Keratinocyte (primary cell): ENCODE data around the gene CPS1. TPM values are rescaled to one million over a fixed set of nuclear protein-coding genes. Genes with fewer than 3 reads are reported as not detected.
A peak's percentile ranks its signal among the peaks of the same experiment; 100 is the strongest.

ENCODE experiments used
- DNase-seq: peaks from one replicate; pipeline ENCODE4 v3.0.0-alpha.2; 2011; ENCODE audit warnings: low read depth, missing footprints, low spot score
- FAIRE-seq: peaks from 2 replicates; lab custom pipeline; 2011; peaks lifted over from hg19 to GRCh38; lab: Jason Lieb, UNC
- H2AFZ ChIP-seq: 2 replicates; pipeline ENCODE4 v1.6.0; 2012; ENCODE audit warnings: low read length, control low read depth, inconsistent platforms; ENCODE audit not compliant: control insufficient read depth
- H3K27ac ChIP-seq: 2 replicates; pipeline ENCODE4 v1.5.1; 2011; ENCODE audit warnings: low read length; ENCODE audit not compliant: control insufficient read depth, insufficient read depth
- H3K27me3 ChIP-seq: 3 replicates; pipeline ENCODE4 v1.6.0; 2011; ENCODE audit warnings: low read length; ENCODE audit not compliant: control insufficient read depth, insufficient read depth; ENCODE audit errors: extremely low read depth
- H3K36me3 ChIP-seq, 2 experiments: 2 replicates in 1 of 2; 3 replicates in 1 of 2; pipeline ENCODE4 v1.5.1; 2011; ENCODE audit warnings: low read length in 2 of 2, mild to moderate bottlenecking in 1 of 2; ENCODE audit not compliant: control insufficient read depth in 2 of 2, insufficient read depth in 2 of 2; ENCODE audit errors: extremely low read depth in 1 of 2
- H3K4me1 ChIP-seq: 3 replicates; pipeline ENCODE4 v1.5.1; 2011; ENCODE audit warnings: low read length; ENCODE audit not compliant: control insufficient read depth, insufficient read depth; ENCODE audit errors: extremely low read depth
- H3K4me2 ChIP-seq: 3 replicates; pipeline ENCODE4 v1.6.0; 2011; ENCODE audit warnings: low read depth, low read length; ENCODE audit not compliant: control insufficient read depth, insufficient read depth; ENCODE audit errors: extremely low read depth
- H3K4me3 ChIP-seq, 3 experiments: fragments of 200-600 bp in 1 of 3; sonication (generic) in 1 of 3; 2 replicates in 2 of 3; 3 replicates in 1 of 3; pipeline ENCODE4 v1.5.1; 2011 to 2016; ENCODE audit warnings: low read length in 3 of 3, mild to moderate bottlenecking in 3 of 3, control low read depth in 2 of 3, inconsistent platforms in 1 of 3, low read depth in 1 of 3, mixed read lengths in 1 of 3, mixed run types in 1 of 3, moderate library complexity in 1 of 3; ENCODE audit not compliant: control insufficient read depth in 2 of 3, insufficient read depth in 2 of 3; ENCODE audit errors: extremely low read depth in 1 of 3
- H3K79me2 ChIP-seq: 2 replicates; pipeline ENCODE4 v1.6.0; 2012; ENCODE audit warnings: low read length; ENCODE audit not compliant: control insufficient read depth, insufficient read depth
- H3K9ac ChIP-seq: 3 replicates; pipeline ENCODE4 v1.6.0; 2011; ENCODE audit warnings: low read length; ENCODE audit not compliant: control insufficient read depth, insufficient read depth; ENCODE audit errors: extremely low read depth
- H3K9me1 ChIP-seq: 3 replicates; pipeline ENCODE4 v1.6.0; 2011; ENCODE audit warnings: low read length; ENCODE audit not compliant: control insufficient read depth, insufficient read depth; ENCODE audit errors: extremely low read depth
- H3K9me3 ChIP-seq: 2 replicates; pipeline ENCODE4 v1.5.1; 2012; ENCODE audit warnings: low read depth, low read length; ENCODE audit not compliant: control insufficient read depth
- H4K20me1 ChIP-seq: 3 replicates; pipeline ENCODE4 v1.6.0; 2011; ENCODE audit warnings: low read length; ENCODE audit not compliant: control insufficient read depth, insufficient read depth; ENCODE audit errors: extremely low read depth
- EZH2 ChIP-seq: IDR thresholded peaks from one replicate; pipeline ENCODE4 v1.6.1; 2012; ENCODE audit warnings: inconsistent platforms, mild to moderate bottlenecking, low read length, moderate library complexity
- dilution Hi-C: fragments of 300-500 bp; cut with MboI; formaldehyde crosslinking; loops from one replicate; pipeline ENCODE4 v1.7.0; 2020; ENCODE audit warnings: low sequenced_read_pairs; ENCODE audit not compliant: extremely low pct_ligation_motif_present
- polyA plus RNA-seq, 5 experiments: library from polyadenylated mRNA; depleted of rRNA in 3 of 5; stranded (reverse) in 3 of 5; stranded (forward) in 1 of 5; unstranded in 1 of 5; fragments of >200 nt; gene quantifications; 1 replicate in 1 of 5; 2 replicates in 3 of 5; 3 replicates in 1 of 5; pipeline versions ENCODE4 v1.2.1 to v1.2.3, GENCODE V29; 2011 to 2012; ENCODE audit warnings: missing spikeins in 2 of 5, low read depth in 1 of 5, low replicate concordance in 1 of 5
- TF ChIP-seq, protein P1 (sequence below), 3 experiments: IDR thresholded peaks in 1 of 3; conservative IDR thresholded peaks in 1 of 3; optimal IDR thresholded peaks in 1 of 3; 2 replicates in 2 of 3; 3 replicates in 1 of 3; pipeline versions ENCODE3 to v1.5.1; 2011; ENCODE audit warnings: low read length in 3 of 3, mild to moderate bottlenecking in 3 of 3, moderate library complexity in 2 of 3, control low read depth in 1 of 3, inconsistent platforms in 1 of 3; ENCODE audit not compliant: insufficient read depth in 2 of 3; ENCODE audit errors: extremely low read depth in 1 of 3

Gene CPS1
- polyA plus RNA-seq, 1 donor (not counting 4 experiments of a cell fraction or from before 2014, with no cell fraction given), result 33.0 TPM

- DNase-seq (no peak), FAIRE-seq (no peak)
- no peak overlapping the region for H3K9ac ChIP-seq
- no peaks in the 10 kb centered on the region for H4K20me1 ChIP-seq
- no peaks in the 10 kb centered on the region for H3K9me3 ChIP-seq
- TF ChIP-seq, protein P1, sequence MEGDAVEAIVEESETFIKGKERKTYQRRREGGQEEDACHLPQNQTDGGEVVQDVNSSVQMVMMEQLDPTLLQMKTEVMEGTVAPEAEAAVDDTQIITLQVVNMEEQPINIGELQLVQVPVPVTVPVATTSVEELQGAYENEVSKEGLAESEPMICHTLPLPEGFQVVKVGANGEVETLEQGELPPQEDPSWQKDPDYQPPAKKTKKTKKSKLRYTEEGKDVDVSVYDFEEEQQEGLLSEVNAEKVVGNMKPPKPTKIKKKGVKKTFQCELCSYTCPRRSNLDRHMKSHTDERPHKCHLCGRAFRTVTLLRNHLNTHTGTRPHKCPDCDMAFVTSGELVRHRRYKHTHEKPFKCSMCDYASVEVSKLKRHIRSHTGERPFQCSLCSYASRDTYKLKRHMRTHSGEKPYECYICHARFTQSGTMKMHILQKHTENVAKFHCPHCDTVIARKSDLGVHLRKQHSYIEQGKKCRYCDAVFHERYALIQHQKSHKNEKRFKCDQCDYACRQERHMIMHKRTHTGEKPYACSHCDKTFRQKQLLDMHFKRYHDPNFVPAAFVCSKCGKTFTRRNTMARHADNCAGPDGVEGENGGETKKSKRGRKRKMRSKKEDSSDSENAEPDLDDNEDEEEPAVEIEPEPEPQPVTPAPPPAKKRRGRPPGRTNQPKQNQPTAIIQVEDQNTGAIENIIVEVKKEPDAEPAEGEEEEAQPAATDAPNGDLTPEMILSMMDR (optimal IDR thresholded peaks at IDR 0.05 in 1 of 3, IDR thresholded peaks at IDR 0.05 in 1 of 3, conservative IDR thresholded peaks at IDR 0.05 in 1 of 3; ENCODE audit: extremely low read depth in 1 of 3, insufficient read depth in 2 of 3, low read length in 3 of 3), result no peak
- no peak for TF ChIP-seq EZH2
- H3K4me1 ChIP-seq, result no peaks in the 10 kb centered on the region
- H3K79me2 ChIP-seq, result no peaks in the 10 kb centered on the region
- no peaks in the 10 kb centered on the region for H3K9me1 ChIP-seq
- H3K27ac ChIP-seq, result no peak overlapping the region
- no peak overlapping the region for H3K4me2 ChIP-seq
- no peak overlapping the region for H2AFZ ChIP-seq
- no peak overlapping the region for H3K4me3 ChIP-seq
- dilution Hi-C loops, result no loop called here
- peaks cover 0 to 2% of the 10 kb centered on the region in 2 experiments for H3K36me3 ChIP-seq
- H3K27me3 ChIP-seq, result no peaks in the 10 kb centered on the region
Measured at GRCh38 chr2:210662560-210662959, 106.2 kb downstream of the CPS1 start.

GRCh38 chr2:210663631-210664089 is 107.3 kb downstream of the CPS1 start:
- dilution Hi-C loops, result no loop called here
- H3K9me3 ChIP-seq, result no peaks in the 10 kb centered on the region
- DNase-seq, result no peak
- no peaks in the 10 kb centered on the region for H3K9me1 ChIP-seq
- FAIRE-seq, result no peak
- H3K36me3 ChIP-seq, result peaks cover 0 to 2% of the 10 kb centered on the region in 2 experiments
- no peak overlapping the region for H3K4me2 ChIP-seq
- H4K20me1 ChIP-seq, result no peaks in the 10 kb centered on the region
- H3K4me1 ChIP-seq, result no peaks in the 10 kb centered on the region
- no peak overlapping the region for H2AFZ ChIP-seq
- H3K27ac ChIP-seq, result no peak overlapping the region
- H3K9ac ChIP-seq, result no peak overlapping the region
- H3K4me3 ChIP-seq, result no peak overlapping the region
- H3K79me2 ChIP-seq, result no peaks in the 10 kb centered on the region
- TF ChIP-seq EZH2, result no peak
- TF ChIP-seq, protein P1 (optimal IDR thresholded peaks at IDR 0.05 in 1 of 3, IDR thresholded peaks at IDR 0.05 in 1 of 3, conservative IDR thresholded peaks at IDR 0.05 in 1 of 3; ENCODE audit: extremely low read depth in 1 of 3, insufficient read depth in 2 of 3, low read length in 3 of 3), result peak in 2 of 3 experiments; percentile 13 to 28
- H3K27me3 ChIP-seq, result no peaks in the 10 kb centered on the region
